Skeletal muscle cell (primary cell): ENCODE measurements around the gene TRIM5.

Experiments used
- DNase-seq: peaks from one replicate; pipeline ENCODE4 v3.0.0-alpha.2; 2010; ENCODE audit warnings: low read depth
- H3K4me3 ChIP-seq: 2 replicates; pipeline ENCODE4 v1.5.1; 2011; ENCODE audit warnings: low read depth, mild to moderate bottlenecking, control low read depth, low read length, moderate library complexity

Gene TRIM5

GRCh38 chr11:5631969-5632635, 52.8 kb downstream of the TRIM5 start:
- no peak for DNase-seq
- no peak overlapping the region for H3K4me3 ChIP-seq

- DNase-seq, result no peak
- H3K4me3 ChIP-seq, result no peak overlapping the region
Observed at GRCh38 chr11:5631417-5631816, 53.5 kb downstream of the TRIM5 start.

DNA sequence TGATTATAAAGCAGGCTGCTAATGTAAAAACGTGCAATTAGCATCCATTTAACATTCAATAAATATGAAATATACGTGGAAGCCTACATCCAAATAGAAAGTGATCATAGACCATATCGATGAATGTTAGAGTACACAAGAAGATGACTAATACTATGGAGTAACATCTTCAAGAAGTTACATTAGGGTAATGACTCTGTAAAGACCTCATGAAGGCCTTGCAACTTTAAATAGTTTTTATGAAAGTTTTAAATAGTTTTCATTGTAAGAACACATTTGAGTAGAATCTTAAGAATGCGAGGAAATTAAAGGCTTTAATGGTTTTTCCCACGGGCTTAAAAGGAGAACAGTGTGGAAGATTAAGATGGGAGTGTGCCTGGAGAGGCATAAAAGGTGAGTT, 58.7 kb downstream of the TRIM5 start:
- no peak overlapping the region for H3K4me3 ChIP-seq
- DNase-seq, result no peak

DNA sequence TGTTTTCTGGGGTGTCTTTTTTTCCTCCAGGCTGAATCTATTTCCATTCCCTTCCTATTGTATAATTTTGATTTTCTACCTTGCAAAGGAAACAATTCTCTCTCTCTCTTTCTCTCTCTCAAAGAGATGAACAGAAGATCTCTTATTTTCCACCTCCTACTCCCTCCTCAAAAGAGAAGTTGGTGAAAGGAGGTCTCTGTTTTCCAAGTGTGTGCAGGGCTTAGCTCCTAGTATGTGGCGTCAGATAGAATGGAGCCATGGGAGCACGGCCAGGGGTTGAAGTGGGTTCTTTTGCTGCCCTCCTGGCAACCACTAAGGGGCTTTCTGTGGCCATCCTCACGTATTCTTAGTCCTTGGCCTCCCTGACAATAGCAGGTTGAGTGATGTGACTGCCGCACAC, 59.6 kb downstream of the TRIM5 start:
- no peak for DNase-seq
- H3K4me3 ChIP-seq, result peak overlapping the region; percentile 51

GRCh38 chr11:5624489-5625279, 60.2 kb downstream of the TRIM5 start, which contains the start of gene TRIM34:
Gene TRIM34, plus strand, starts transcription at chr11:5625001. Its CDS starts 7,331 bp downstream, at chr11:5632332.
- H3K4me3 ChIP-seq, result peak within 1 kb of the TSS; percentile 51
- DNase-seq, result no peak

DNA sequence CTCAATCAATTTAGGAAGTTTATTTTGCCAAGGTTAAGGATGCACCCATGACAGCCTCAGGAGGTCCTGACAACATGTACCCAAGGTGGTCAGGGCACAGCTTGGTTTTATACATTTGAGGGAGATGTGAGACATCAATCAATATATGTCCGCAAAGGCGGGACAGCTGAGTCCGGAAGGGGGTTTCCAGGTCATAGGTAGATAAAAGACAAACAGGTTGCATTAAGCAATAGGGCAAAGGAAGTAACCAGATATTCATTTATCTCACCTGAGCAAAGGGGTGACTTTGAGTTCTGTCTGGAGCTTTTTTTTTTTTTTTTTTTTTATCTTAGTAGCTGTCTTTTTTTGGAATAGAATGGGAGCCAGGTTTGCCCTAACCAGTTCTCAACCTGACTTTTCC, 62.1 kb downstream of the TRIM5 start:
- no peak overlapping the region for H3K4me3 ChIP-seq
- DNase-seq, result no peak

GRCh38 chr11:5621580-5621979, 63.3 kb downstream of the TRIM5 start:
- DNase-seq, result no peak
- H3K4me3 ChIP-seq, result no peak overlapping the region

GRCh38 chr11:5620651-5621521, 64.0 kb downstream of the TRIM5 start:
- DNase-seq, result peak; percentile 80
- no peak overlapping the region for H3K4me3 ChIP-seq

DNA sequence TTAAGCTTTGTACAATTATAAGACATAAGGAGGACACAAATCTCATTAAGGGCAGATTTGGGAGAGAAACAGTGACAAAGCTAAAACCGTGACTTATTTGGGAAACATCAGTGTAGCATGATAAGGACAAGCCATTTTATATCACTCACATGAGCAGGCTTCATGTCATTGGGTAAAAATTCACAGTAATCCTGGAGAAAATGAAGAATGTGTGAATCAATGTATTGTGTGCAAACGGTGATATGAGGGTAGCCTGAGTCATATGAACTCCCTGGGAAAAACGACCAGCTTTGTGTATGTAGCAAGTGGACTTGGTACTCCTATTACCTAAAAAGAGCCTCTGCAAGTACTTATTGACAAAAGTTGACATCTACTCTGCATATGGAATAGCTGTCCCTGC, 66.1 kb downstream of the TRIM5 start:
- H3K4me3 ChIP-seq, result no peak overlapping the region
- peak; percentile 73 for DNase-seq
